SK-N-SH (cell line): Measurements from ENCODE around the gene KLHDC7B. TPM values are rescaled to one million over a fixed set of nuclear protein-coding genes. Genes with fewer than 3 reads are reported as not detected.

Experiments
- CTCF ChIA-PET: fragments of 300-600, 350-600 bp; formaldehyde crosslinking; extraction: SDS; loops from one replicate; lab custom pipeline; 2021; lab: Yijun Ruan, JAX
- POLR2A ChIA-PET: fragments of 350-600 bp; sonication (Branson Sonifier 250); formaldehyde crosslinking; extraction: SDS; loops from one replicate; lab custom pipeline; 2020; ENCODE audit warnings: antibody characterized with exemption, inconsistent platforms; lab: Yijun Ruan, JAX
- DNase-seq: peaks from one replicate; pipeline ENCODE4 v3.0.0; 2012
- H2AFZ ChIP-seq: fragments of 200-600 bp; sonication (generic); 2 replicates; pipeline ENCODE4 v1.8.1; 2016; ENCODE audit warnings: antibody characterized with exemption, mild to moderate bottlenecking, low read depth
- H3F3A ChIP-seq: fragments of 200-600 bp; sonication (generic); replicated peaks from 2 replicates; pipeline ENCODE3; 2016; ENCODE audit warnings: antibody characterized with exemption, mild to moderate bottlenecking; ENCODE audit not compliant: insufficient read depth
- H3K27ac ChIP-seq, 2 experiments: fragments of 200-500 bp in 1 of 2; fragments of 200-600 bp in 1 of 2; sonication (Bioruptor generic) in 1 of 2; sonication (generic), shearing (Covaris generic) in 1 of 2; 2 replicates each; pipeline versions ENCODE4 v1.5.1 to v1.6.1; 2014 to 2016; ENCODE audit warnings: low read depth in 2 of 2, inconsistent platforms in 1 of 2, low read length in 1 of 2, mild to moderate bottlenecking in 1 of 2, mixed read lengths in 1 of 2
- H3K27me3 ChIP-seq: fragments of 200-600 bp; sonication (generic), shearing (Covaris generic); 2 replicates; pipeline ENCODE4 v1.6.1; 2016; ENCODE audit warnings: mixed run types; ENCODE audit not compliant: insufficient read depth
- H3K36me3 ChIP-seq, 2 experiments: fragments of 200-500 bp in 1 of 2; fragments of 200-600 bp in 1 of 2; sonication (Bioruptor generic) in 1 of 2; sonication (generic) in 1 of 2; replicated peaks in 1 of 2; 2 replicates each; pipeline versions ENCODE3 to v1.5.1; 2014 to 2016; ENCODE audit warnings: low read length in 1 of 2, mild to moderate bottlenecking in 1 of 2; ENCODE audit not compliant: insufficient read depth in 2 of 2, control insufficient read depth in 1 of 2
- H3K4me1 ChIP-seq, 2 experiments: fragments of 200-500 bp in 1 of 2; fragments of 200-600 bp in 1 of 2; sonication (Bioruptor generic) in 1 of 2; sonication (generic), shearing (Covaris generic) in 1 of 2; 2 replicates each; pipeline versions ENCODE4 v1.5.1 to v1.6.1; 2014 to 2016; ENCODE audit warnings: low read depth in 1 of 2, low read length in 1 of 2, mixed run types in 1 of 2; ENCODE audit not compliant: insufficient read depth in 2 of 2, control insufficient read depth in 1 of 2
- H3K4me2 ChIP-seq: fragments of 200-600 bp; sonication (generic), shearing (Covaris generic); 2 replicates; pipeline ENCODE4 v1.6.1; 2017; ENCODE audit warnings: mixed run types
- H3K4me3 ChIP-seq, 2 experiments: fragments of 200-500 bp in 1 of 2; fragments of 200-600 bp in 1 of 2; sonication (Bioruptor generic) in 1 of 2; sonication (generic), shearing (Covaris generic) in 1 of 2; 2 replicates each; pipeline versions ENCODE4 v1.5.1 to v1.8.1; 2014 to 2016; ENCODE audit warnings: low read depth in 2 of 2, inconsistent platforms in 1 of 2, low read length in 1 of 2, mild to moderate bottlenecking in 1 of 2, mixed read lengths in 1 of 2, moderate library complexity in 1 of 2
- H3K79me2 ChIP-seq: fragments of 200-600 bp; sonication (generic); 2 replicates; pipeline ENCODE4 v1.8.1; 2017; ENCODE audit warnings: mild to moderate bottlenecking; ENCODE audit not compliant: insufficient read depth
- H3K9ac ChIP-seq: fragments of 200-600 bp; sonication (generic); 2 replicates; pipeline ENCODE4 v1.6.1; 2017; ENCODE audit warnings: mixed run types
- H3K9me2 ChIP-seq: fragments of 200-600 bp; sonication (generic); 2 replicates; pipeline ENCODE4 v1.6.1; 2017; ENCODE audit warnings: mixed run types
- H3K9me3 ChIP-seq: fragments of 200-600 bp; sonication (generic); 2 replicates; pipeline ENCODE4 v1.6.1; 2017; ENCODE audit warnings: mixed run types, mild to moderate bottlenecking, moderate library complexity
- H4K20me1 ChIP-seq: fragments of 200-600 bp; sonication (generic); 2 replicates; pipeline ENCODE4 v1.6.1; 2017; ENCODE audit warnings: mild to moderate bottlenecking, mixed run types; ENCODE audit not compliant: insufficient read depth
- FOXJ3 ChIP-seq: sonication (generic); formaldehyde crosslinking; IDR thresholded peaks from 2 replicates; pipeline ENCODE4 v1.5.1; 2020; ENCODE audit warnings: mild to moderate bottlenecking, missing genetic modification reagents
- GATA2 ChIP-seq: sonication (generic); formaldehyde crosslinking; IDR thresholded peaks from 2 replicates; pipeline ENCODE4 v1.5.0; 2020; ENCODE audit warnings: mild to moderate bottlenecking, missing genetic modification reagents
- REST ChIP-seq: IDR thresholded peaks from 2 replicates; pipeline ENCODE4 v1.6.1; 2012; ENCODE audit warnings: mild to moderate bottlenecking, low read depth, low read length, moderate library complexity
- TAF1 ChIP-seq: IDR thresholded peaks from 2 replicates; pipeline ENCODE4 v1.6.1; 2012; ENCODE audit warnings: low read depth, mild to moderate bottlenecking, low read length, moderate library complexity, borderline replicate concordance
- YY1 ChIP-seq: IDR thresholded peaks from 2 replicates; pipeline ENCODE4 v1.4.0; 2012; ENCODE audit warnings: low read depth, mild to moderate bottlenecking
- WGBS: methylation state at CpG from one replicate; pipeline ENCODE4 v1.1.6; 2017; ENCODE audit warnings: low lambda C conversion rate; 5-methylcytosine and 5-hydroxymethylcytosine counted together
- polyA plus RNA-seq, 3 experiments: library from polyadenylated mRNA; depleted of rRNA; stranded (reverse); fragments of >200 nt; gene quantifications; 2 replicates each; pipeline ENCODE4 v1.2.3, GENCODE V29; 2012
- TF ChIP-seq, protein P1 (sequence below): fragments of 200-600 bp; sonication (generic); IDR thresholded peaks from 2 replicates; pipeline ENCODE4 v1.6.1; 2017; ENCODE audit warnings: antibody characterized with exemption, mild to moderate bottlenecking, moderate library complexity
- TF ChIP-seq, protein P2 (sequence below): IDR thresholded peaks from 2 replicates; pipeline ENCODE4 v1.4.0; 2012; ENCODE audit warnings: low read depth

The KLHDC7B gene
- polyA plus RNA-seq, 1 of the 3 experiments (the other 2 are of a cell fraction) = 0.07 TPM

GRCh38 chr22:50548040-50548920, 2.6 kb downstream of the KLHDC7B start:
- Histone ChIP-seq H3K27me3 (no peaks in the 10 kb centered on the region), H3K9me3 (no peaks in the 10 kb centered on the region), H3K79me2 (no peaks in the 10 kb centered on the region), H3K9ac (no peak overlapping the region)
- POLR2A ChIA-PET = interaction anchor here (0.6 kb wide), 1 partner anchor 19 kb away, joined by 3 read pairs; no protein-coding TSS in a partner anchor
- TF ChIP-seq TAF1 (no peak), YY1 (no peak), GATA2 (CRISPR knock-in tag) (no peak), FOXJ3 (CRISPR knock-in tag) (no peak), REST (no peak)
- TF ChIP-seq, protein P1, sequence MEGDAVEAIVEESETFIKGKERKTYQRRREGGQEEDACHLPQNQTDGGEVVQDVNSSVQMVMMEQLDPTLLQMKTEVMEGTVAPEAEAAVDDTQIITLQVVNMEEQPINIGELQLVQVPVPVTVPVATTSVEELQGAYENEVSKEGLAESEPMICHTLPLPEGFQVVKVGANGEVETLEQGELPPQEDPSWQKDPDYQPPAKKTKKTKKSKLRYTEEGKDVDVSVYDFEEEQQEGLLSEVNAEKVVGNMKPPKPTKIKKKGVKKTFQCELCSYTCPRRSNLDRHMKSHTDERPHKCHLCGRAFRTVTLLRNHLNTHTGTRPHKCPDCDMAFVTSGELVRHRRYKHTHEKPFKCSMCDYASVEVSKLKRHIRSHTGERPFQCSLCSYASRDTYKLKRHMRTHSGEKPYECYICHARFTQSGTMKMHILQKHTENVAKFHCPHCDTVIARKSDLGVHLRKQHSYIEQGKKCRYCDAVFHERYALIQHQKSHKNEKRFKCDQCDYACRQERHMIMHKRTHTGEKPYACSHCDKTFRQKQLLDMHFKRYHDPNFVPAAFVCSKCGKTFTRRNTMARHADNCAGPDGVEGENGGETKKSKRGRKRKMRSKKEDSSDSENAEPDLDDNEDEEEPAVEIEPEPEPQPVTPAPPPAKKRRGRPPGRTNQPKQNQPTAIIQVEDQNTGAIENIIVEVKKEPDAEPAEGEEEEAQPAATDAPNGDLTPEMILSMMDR = no peak
- TF ChIP-seq, protein P2, sequence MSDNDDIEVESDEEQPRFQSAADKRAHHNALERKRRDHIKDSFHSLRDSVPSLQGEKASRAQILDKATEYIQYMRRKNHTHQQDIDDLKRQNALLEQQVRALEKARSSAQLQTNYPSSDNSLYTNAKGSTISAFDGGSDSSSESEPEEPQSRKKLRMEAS = no peak
- TF ChIP-seq, all 33 proteins: peak for 0
- CTCF ChIA-PET = interaction anchor here (1.4 to 4.9 kb wide), 4 partner anchors 15 to 72 kb away, joined by 4 to 31 read pairs (median 8); partner anchors contain the start of genes SCO2 and SYCE3
- Histone ChIP-seq H2AFZ (no peak overlapping the region), H3K4me2 (no peak overlapping the region), H4K20me1 (no peaks in the 10 kb centered on the region), H3F3A (no peaks in the 10 kb centered on the region), H3K27ac (no peak overlapping the region), H3K9me2 (no peaks in the 10 kb centered on the region), H3K36me3 (no peaks in the 10 kb centered on the region), H3K4me3 (no peak overlapping the region), H3K4me1 (peaks cover 0 to 9% of the 10 kb centered on the region in 2 experiments; a peak in 1 of 4 replicates)
- peak; percentile 38 for DNase-seq
- 96% methylated on average over 22 of the region's 56 CpGs for WGBS
